Measurements from ENCODE around the gene SOX21. TPM values are rescaled to one million over a fixed set of nuclear protein-coding genes. Genes with fewer than 3 reads are reported as not detected.

Gene SOX21
- total RNA-seq, 2 experiments from 2014 or later, result not detected

DNA sequence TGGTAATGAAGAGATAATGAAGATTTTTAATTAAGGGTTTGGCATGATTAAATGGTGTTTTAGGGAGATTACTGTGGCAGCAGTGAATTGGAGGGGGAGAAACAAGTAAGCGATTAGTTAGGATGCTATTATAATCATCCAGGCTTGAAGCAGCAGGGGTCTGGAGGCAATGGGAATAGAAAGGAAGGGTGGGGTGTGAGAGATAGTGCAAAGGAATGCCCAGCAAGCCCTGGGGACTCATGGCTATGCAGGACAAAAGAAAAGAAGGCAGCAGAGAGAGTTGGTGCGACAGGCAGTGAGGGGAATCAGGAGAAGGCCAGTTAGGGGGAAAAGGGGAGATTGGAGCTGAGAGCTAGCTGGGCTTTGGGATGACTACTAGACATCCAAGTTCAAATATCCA, 34.5 kb downstream of the SOX21 start:
- Histone ChIP-seq H3K27ac (ENCODE audit: low read depth in 1 of 2, low read length in 2 of 2) (no peak overlapping the region), H3K9me3 (ENCODE audit: control insufficient read depth in 1 of 2, insufficient read depth in 1 of 2, low read length in 2 of 2) (no peaks in the 10 kb centered on the region), H3K4me1 (ENCODE audit: insufficient read depth, low read length) (no peaks in the 10 kb centered on the region), H3K36me3 (ENCODE audit: insufficient read depth, low read length) (no peaks in the 10 kb centered on the region), H3K4me3 (ENCODE audit: low read length) (no peak overlapping the region), H3K27me3 (ENCODE audit: control insufficient read depth in 1 of 2, insufficient read depth in 2 of 2, low read length in 2 of 2) (peaks cover 3 to 6% of the 10 kb centered on the region in 2 experiments)
- Mint-ChIP-seq H3K9me3 (no peaks in the 10 kb centered on the region), H3K4me3 (no peak overlapping the region), H3K4me1 (ENCODE audit: low read depth) (no peaks in the 10 kb centered on the region), H3K27me3 (peaks cover 47% of the 10 kb centered on the region), H3K36me3 (ENCODE audit: low read depth) (no peaks in the 10 kb centered on the region), H3K27ac (no peak overlapping the region)
- intact Hi-C loops (cut with DNase I, micrococcal nuclease), result loop anchor here in 1 of 2 experiments (5.0 to 10.0 kb wide), 3 partner anchors 477 to 800 kb away; no protein-coding TSS in a partner anchor
- DNase-seq (no peak), ATAC-seq (ENCODE audit: poor library complexity) (no peak)
- TF ChIP-seq, protein P1, sequence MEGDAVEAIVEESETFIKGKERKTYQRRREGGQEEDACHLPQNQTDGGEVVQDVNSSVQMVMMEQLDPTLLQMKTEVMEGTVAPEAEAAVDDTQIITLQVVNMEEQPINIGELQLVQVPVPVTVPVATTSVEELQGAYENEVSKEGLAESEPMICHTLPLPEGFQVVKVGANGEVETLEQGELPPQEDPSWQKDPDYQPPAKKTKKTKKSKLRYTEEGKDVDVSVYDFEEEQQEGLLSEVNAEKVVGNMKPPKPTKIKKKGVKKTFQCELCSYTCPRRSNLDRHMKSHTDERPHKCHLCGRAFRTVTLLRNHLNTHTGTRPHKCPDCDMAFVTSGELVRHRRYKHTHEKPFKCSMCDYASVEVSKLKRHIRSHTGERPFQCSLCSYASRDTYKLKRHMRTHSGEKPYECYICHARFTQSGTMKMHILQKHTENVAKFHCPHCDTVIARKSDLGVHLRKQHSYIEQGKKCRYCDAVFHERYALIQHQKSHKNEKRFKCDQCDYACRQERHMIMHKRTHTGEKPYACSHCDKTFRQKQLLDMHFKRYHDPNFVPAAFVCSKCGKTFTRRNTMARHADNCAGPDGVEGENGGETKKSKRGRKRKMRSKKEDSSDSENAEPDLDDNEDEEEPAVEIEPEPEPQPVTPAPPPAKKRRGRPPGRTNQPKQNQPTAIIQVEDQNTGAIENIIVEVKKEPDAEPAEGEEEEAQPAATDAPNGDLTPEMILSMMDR (IDR thresholded peaks at IDR 0.05), result no peak
- ChIA-PET POLR2A (no interaction called here), CTCF (no interaction called here)

DNA sequence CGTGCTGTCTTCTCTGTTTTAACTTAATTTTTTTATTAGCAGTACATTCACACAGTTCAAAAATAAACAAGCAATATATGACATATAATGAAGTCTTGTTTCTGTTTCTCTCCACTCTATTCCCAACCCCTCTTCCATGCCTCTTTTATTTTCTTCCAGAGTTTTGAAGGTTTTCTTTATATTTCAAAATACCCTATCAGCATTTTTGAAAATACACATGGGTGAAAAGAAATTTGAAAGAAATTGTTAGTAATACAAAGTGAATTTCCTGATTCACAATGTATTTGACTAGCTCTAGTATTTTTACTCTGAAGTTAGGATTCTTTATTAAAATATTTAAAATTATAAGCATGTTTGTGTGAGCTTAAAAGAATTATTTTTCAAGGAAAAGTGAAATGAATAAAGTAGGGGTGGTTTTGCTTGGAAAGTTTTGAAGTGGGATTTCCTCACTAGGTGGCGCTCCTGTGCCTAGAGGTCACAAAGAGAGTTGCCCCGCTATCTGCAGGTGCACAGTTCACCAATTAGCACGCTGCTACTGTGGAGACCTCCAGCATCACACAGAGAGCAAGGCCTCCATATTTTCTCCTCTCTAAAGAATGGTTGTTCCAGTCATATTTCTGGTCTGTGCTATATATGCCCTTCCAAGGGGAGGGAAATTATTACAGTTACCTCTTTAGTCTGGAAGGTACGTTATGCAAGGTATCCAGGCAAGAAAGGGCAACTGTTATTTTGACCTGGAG, 37.6 kb downstream of the SOX21 start:
- no peak overlapping the region for H3K4me3 Mint-ChIP-seq
- H3K9me3 Mint-ChIP-seq, result no peaks in the 10 kb centered on the region
- H3K9me3 ChIP-seq (ENCODE audit: control insufficient read depth in 1 of 2, insufficient read depth in 1 of 2, low read length in 2 of 2), result no peaks in the 10 kb centered on the region
- POLR2A ChIA-PET, result no interaction called here
- ATAC-seq (ENCODE audit: poor library complexity) (no peak), DNase-seq (peak; percentile 10 to 67 (median 38))
- CTCF ChIA-PET, result interaction anchor here (0.6 kb wide), 1 partner anchor 986 kb away, joined by 4 read pairs; no protein-coding TSS in a partner anchor
- H3K4me1 Mint-ChIP-seq (ENCODE audit: low read depth), result no peaks in the 10 kb centered on the region
- no peak overlapping the region for H3K4me3 ChIP-seq (ENCODE audit: low read length)
- no peak overlapping the region for H3K27ac ChIP-seq (ENCODE audit: low read depth in 1 of 2, low read length in 2 of 2)
- H3K27me3 ChIP-seq (ENCODE audit: control insufficient read depth in 1 of 2, insufficient read depth in 2 of 2, low read length in 2 of 2), result peaks cover 3 to 6% of the 10 kb centered on the region in 2 experiments
- intact Hi-C loops (cut with DNase I, micrococcal nuclease), result loop anchor here (1.0 to 10.0 kb wide), 6 partner anchors 480 to 804 kb away; no protein-coding TSS in a partner anchor
- no peaks in the 10 kb centered on the region for H3K36me3 ChIP-seq (ENCODE audit: insufficient read depth, low read length)
- H3K27ac Mint-ChIP-seq, result no peak overlapping the region
- TF ChIP-seq, protein P1 (IDR thresholded peaks at IDR 0.05), result peak; percentile 78
- no peaks in the 10 kb centered on the region for H3K36me3 Mint-ChIP-seq (ENCODE audit: low read depth)
- H3K4me1 ChIP-seq (ENCODE audit: insufficient read depth, low read length), result no peaks in the 10 kb centered on the region
- H3K27me3 Mint-ChIP-seq, result peaks cover 34% of the 10 kb centered on the region

DNA sequence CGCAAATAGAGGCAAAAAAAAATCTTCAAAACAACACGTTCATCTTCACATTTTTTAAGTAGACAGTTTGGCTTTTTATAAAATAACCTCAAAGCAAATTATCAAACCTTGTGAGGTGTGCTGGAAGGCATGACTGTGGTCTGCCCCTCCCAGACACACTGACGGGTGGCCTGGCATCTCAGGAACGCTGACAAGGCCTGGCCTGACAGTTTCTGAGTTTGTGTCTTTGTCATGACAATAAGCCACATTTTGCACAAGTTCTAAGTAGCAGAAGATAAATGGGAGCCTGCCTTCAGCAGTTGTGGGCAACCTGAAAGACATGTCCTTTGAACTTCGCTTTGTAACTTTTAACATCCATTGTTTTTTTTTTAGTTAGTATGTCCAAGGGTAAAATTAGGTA, 38.5 kb downstream of the SOX21 start:
- no peak overlapping the region for H3K27ac ChIP-seq (ENCODE audit: low read depth in 1 of 2, low read length in 2 of 2)
- no peak overlapping the region for H3K4me3 Mint-ChIP-seq
- H3K9me3 ChIP-seq (ENCODE audit: control insufficient read depth in 1 of 2, insufficient read depth in 1 of 2, low read length in 2 of 2), result no peaks in the 10 kb centered on the region
- POLR2A ChIA-PET, result no interaction called here
- no peaks in the 10 kb centered on the region for H3K9me3 Mint-ChIP-seq
- TF ChIP-seq, protein P1 (IDR thresholded peaks at IDR 0.05), result no peak
- no peaks in the 10 kb centered on the region for H3K36me3 ChIP-seq (ENCODE audit: insufficient read depth, low read length)
- peaks cover 25% of the 10 kb centered on the region for H3K27me3 Mint-ChIP-seq
- no peak overlapping the region for H3K27ac Mint-ChIP-seq
- DNase-seq, result no peak
- H3K36me3 Mint-ChIP-seq (ENCODE audit: low read depth), result no peaks in the 10 kb centered on the region
- peaks cover 0 to 6% of the 10 kb centered on the region in 2 experiments for H3K27me3 ChIP-seq (ENCODE audit: control insufficient read depth in 1 of 2, insufficient read depth in 2 of 2, low read length in 2 of 2)
- H3K4me3 ChIP-seq (ENCODE audit: low read length), result no peak overlapping the region
- no peaks in the 10 kb centered on the region for H3K4me1 ChIP-seq (ENCODE audit: insufficient read depth, low read length)
- H3K4me1 Mint-ChIP-seq (ENCODE audit: low read depth), result no peaks in the 10 kb centered on the region
- intact Hi-C loops (cut with DNase I, micrococcal nuclease), result loop anchor here in 1 of 2 experiments (2.0 to 10.0 kb wide), 2 partner anchors 481 to 731 kb away; no protein-coding TSS in a partner anchor
- ATAC-seq (ENCODE audit: poor library complexity), result no peak
- CTCF ChIA-PET, result no interaction called here
